Epidermal melanocyte (primary cell): ENCODE measurements around the gene PBX1.
"Not testable (repeated sequence)": the region's sequence is repeated elsewhere in the genome, so short reads cannot be mapped to it uniquely, and the experiment has no call there.

Experiments used
- DNase-seq: peaks from one replicate; pipeline ENCODE4 v3.0.0; 2011; ENCODE audit warnings: low spot score; ENCODE audit not compliant: insufficient read length

Gene PBX1

DNA sequence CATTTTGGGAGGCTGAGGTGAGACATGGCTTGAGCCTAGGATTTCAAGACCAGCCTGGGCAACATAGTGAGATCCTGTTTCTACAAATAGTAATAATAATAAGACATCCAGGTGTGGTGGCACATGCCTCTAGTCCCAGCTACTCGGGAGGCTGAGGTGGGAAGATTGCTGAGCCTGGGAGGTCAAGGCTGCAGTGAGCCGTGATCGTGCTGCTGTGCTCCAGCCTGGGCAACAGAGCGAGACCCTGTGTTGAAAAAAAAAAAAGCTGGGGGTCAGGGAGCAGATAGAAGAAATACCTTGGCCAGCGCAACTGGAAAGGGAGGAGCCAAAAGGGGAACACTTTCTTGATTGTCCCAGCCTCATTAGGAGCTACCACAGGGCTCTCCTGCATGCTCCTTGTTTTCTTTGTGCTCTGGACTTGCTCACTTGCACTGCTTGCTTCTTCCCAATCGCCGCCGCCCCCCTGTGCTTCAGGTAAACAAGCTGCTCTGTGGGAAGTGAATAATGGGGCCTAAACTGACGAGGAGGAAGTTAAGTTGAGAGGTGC is 31.1 kb downstream of the PBX1 start:
- no peak for DNase-seq

DNA sequence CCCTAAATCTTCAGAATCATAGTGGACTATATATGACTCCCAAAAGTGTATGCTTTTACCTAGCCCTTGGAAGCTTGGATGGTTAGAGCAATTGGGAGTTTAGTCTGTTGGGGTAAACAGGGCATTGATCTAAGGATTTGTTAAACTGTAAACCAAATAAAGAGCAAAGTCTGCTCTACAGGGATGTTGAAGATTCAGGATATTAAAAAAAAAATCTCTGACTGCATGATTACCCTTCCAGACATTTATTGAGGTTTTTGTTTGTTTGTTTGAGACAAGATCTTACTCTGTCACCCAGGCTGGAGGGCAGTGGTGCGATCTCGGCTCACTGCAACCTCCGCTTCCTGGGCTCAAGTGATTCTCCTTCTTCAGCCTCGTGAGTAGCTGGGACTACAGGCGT is 31.6 kb downstream of the PBX1 start:
- no peak for DNase-seq

DNA sequence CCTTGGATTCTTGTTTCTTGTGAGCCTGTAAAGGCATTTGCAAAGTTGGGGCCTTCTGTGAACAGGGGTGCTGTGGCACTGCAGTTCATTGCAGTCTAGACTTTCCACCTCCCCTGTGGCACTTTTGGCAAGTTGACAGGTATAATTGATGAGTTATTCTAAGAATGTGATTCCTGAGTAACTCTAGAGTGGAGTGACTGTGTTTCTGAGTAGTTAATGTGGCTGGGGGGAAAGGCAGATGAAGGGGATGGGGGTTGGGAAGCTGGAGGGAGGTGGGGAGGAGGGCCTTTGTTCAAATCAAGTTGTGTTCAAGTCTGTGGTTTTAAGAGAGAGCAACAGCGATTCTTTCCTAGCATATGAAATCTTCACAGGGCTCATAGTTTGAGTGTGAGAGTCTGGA is 32.9 kb downstream of the PBX1 start:
- no peak for DNase-seq

DNA sequence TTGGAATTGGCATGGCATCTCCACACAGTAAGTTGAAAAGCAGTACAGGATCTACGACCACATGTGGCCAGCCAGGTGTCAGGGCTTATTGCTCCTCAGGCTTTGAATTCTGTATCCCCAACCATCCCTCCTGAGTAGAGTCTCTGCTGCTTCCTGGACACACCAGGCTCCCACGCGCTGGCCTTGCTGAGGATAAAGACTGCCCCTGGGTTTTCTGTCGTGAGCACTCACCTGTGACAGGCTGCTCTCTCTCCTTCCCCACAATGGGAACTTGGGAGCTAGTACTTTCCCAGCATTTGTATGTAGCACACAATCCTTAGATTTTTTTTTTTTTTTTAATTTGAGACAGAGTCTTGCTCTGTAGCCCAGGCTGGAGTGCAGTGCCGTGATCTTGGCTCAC is 33.6 kb downstream of the PBX1 start:
- DNase-seq, result no peak

DNA sequence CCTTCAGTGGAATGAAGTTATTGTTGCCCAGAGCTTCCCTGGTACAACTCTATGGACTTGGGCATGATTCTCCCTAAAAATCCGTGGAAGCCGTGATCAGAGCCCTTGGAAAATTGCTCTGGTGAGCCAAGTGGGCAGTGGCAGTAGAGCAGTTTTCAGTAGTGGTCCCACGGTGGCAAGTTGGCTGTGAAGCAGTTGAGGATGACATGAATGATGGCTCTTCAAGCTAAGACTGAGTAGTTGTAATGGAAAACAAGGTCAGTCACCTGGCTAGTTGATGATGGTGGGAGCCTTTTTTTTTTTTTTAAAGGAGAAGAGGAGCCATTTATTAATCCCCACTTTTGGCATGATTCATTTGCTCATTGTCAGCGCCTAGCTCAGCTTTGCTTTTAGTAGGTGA is 36.2 kb downstream of the PBX1 start:
- no peak for DNase-seq

DNA sequence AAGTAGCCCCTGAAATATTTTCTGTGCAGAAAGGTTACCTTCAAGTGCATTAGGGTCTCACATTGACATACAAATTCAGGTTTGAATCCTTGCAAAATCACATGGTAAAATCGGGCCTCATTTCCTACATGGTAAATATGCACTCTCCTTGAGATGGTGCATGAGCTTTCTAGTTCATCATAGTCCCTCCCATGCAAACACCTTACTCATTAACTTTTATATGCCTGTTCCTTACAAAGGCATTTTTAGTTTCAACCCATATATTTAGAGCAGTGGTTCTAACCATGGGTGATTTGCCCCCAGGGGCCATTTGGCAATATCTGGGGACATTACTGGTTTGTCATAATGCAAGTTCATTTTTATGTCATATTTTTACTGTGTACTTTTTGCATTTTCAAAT is 37.2 kb downstream of the PBX1 start:
- DNase-seq, result no peak

DNA sequence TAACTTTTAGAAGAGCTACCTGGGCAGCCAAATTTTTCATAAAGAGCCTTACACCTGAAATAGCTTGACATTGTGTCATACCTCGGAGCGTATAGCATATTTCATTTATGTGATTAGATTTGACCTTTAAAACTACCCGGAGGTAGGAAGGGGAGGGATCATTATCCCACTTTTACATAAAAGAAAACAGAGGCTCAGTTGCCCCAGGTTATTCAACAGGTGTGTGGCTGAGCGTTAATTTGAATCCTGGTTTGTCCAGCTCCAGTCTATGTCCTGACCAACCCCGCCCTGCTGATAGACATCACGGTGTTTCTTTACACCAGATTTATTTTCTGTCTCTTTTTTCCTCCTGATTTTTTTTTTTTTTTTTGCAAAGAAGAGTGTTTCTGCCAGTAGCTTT is 39.7 kb downstream of the PBX1 start:
- no peak for DNase-seq

DNA sequence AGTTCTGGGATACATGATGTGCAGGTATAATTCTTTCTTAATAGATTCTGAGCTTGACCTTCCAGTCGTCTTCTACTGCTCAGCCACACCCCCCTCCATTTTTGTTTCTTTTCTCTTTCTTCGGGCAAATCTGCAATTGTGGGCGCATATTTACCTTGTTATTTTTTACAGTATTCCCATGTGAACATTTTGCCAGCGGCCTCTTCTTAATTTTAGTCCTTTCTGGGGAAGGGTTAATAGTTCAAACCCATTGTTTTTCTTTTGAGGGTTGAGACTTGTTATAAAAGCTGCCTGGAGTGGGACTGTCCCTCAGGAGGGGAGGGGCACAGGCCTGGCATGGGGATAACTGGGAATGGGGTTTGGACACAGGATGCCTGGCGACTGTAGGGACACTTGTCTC is 40.3 kb downstream of the PBX1 start:
- no peak for DNase-seq

DNA sequence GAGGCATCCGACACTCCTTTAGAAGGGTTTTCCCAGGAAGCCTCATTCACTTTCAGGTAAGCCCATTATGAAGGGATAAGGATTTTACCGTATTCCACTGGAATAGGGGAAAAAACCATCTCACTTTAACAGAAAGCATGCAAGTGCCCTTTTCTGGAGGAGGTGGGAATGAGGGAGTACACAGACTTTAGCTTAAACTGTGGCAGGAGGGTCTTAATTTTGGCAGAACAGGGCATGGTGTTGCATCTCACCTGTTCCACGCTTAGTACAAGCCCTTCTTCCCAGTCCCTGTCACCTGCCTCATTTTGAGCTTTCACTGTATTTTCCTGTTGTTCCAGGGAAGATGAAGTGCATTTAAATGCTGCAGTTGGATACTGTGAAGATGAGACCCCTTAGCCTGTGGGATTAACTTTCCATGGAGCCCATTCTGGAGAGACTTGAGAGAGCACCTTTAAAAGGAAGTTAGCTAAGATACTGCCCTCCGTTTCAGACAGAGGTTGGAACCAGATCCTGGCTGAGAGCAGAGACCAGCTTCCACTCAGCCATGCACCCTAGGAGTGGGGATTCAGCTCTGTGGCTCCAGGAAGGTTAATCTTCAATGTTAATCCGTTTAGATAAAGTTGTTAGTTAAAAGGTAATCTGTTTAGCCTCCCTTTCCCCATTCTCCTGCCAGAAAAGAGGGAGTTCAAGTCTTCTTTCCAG is 42.6 kb downstream of the PBX1 start:
- no peak for DNase-seq

DNA sequence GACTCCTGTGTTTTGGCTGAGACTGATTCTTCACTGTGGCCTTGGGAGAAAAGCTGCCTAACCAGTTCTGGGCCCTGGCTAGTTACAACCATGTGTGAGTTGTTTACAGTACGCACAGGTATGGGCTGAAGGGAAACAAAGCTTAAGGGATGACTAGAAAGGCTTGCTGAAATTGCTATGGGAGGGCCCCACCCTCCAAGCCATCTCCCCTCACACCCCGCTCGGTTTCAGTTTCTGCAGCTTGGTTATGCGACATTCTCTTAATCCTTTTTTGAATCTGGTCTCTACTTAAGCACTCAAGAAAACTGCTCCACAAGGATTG is 43.1 kb downstream of the PBX1 start:
- no peak for DNase-seq

DNA sequence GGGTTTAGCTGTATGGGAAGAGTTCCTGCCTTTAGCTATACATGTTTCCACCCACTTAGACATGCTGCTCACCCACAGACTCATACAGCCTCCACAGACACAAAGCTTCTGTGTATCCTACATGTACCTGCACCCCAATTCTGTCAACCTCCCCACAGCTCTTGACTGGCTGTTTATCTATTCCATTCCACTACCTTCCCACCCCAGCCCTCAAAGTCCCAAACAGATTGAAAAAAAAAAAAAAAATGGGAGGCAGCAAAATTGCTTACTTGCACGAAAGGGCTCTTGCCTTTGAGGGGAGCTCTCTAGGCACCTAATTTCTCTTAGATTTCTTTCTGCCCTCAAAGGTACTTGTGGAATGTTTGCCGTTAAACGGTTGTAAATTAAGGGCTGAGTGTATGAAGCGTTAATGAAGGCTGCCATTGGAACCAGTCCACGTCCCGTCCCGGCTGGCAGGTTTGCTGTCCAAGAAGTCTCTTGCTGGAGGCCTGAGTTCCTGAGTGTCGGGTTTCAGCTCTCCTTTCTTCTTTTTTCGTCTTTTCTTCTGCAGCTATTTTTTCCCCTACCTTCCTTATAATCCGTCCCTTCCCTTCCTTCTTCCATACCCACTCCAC is 43.6 kb downstream of the PBX1 start:
- no peak for DNase-seq

DNA sequence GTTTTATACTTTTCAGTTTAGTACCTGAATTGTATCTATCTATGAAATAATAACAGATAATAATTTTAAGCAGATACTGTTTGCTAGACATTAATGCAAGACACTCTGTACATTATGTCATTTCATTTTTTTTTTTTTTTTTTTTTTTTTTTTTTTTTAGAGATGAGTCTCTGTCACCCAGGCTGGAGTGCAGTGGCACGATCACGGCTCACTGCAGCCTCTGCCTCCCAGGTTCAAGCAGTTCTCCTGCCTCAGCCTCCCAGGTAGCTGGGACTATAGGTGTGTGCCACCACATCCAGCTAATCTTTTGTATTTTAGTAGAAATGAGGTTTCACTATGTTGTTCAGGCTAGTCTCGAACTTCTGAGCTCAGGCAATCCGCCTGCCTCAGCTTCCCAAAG is 44.8 kb downstream of the PBX1 start:
- DNase-seq, result not testable (repeated sequence)

DNA sequence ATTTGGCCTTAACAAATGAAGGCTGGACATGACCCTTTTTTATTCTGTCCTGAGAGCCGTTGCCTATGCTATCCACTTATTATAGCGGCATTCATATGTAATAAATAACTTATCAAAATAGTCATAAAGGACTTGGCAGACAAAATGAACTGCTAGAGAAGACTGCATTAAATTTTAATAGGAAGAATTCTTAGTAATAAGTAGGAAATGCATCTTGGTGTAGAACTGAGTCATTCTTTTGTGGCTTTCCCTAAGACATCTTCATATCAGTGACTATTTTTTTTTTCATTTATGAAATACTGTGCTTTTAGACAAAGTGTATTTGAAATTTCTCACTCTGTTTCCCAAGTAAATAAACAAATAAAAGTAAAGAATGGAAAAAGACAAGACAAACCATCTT is 45.6 kb downstream of the PBX1 start:
- DNase-seq, result no peak

DNA sequence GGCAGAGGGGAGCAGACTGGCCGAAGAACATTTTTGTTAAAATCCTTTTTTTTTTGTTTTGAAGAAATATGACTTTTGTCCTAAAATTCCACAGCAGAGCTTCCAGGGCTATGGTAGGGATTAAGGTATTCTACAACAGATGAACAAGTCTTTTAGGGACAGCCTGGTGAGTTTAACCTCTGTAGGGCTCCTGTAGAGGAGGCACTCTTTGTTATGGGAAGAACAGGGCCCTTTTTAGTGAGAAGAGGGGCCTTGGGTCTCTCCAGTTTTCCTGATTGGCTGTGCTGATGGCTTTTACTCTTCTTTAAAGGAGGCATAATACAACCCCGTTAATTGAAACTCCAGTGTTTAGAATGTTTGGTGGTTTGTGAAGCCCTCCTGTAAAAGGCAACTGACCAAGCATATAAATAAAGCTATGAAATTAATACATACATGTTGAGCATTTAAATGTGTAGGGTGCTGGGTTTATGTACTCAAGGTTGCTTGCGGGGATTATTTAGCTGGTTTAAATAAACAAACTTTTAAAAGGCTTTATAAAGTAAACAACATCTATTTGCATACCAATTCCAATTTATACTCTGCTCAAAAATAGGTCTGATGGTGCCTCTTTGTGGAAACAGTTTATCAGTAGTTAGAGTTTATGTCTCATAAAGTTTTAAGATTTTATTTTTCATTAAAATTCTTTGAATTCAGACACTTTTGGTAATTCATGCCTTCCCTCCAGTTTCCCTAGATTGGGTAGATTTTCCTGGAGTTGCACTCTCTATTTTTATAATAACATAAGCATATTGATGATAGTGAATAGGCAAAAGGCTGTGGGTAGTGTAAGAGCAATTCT is 46.5 kb downstream of the PBX1 start:
- no peak for DNase-seq

DNA sequence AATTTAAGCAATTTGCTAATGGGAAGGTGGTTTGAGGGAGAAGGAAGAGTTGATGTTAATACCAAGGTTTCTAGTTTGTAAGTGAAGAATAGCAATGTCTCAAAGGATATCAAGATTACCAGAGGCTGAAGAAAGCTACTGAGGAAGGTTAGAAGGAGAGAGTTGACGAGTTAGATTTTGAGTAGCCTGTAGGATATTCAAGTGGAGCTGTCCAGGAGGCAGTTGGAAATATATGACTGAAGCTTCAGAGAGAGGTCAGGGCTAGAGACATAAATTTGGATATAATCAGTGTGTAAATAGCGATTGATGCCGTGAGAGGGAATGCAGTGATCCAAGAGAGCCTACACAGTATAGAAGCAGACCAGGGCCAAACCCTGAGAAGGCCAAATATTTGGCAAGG is 48.4 kb downstream of the PBX1 start:
- no peak for DNase-seq

DNA sequence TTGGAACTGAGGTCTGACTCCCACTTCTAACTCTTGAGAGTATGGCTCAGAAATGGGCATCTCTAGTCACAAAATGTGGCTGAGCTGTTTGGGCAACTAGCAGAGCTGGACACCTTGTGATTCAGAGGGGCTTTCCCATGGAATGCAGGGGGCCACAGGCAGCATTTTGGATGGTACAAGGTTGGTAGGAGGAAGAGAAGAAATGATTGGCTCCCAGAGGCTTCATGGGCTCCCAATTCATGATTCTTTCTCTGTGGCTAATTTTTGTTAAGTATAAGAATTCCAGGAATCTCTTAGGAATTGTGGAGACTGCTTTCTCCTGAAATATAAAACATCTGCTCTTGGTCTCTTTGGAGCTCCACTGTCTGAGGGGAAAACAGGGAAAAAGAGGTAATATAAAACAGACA is 49.7 kb downstream of the PBX1 start:
- peak; percentile 53 for DNase-seq

DNA sequence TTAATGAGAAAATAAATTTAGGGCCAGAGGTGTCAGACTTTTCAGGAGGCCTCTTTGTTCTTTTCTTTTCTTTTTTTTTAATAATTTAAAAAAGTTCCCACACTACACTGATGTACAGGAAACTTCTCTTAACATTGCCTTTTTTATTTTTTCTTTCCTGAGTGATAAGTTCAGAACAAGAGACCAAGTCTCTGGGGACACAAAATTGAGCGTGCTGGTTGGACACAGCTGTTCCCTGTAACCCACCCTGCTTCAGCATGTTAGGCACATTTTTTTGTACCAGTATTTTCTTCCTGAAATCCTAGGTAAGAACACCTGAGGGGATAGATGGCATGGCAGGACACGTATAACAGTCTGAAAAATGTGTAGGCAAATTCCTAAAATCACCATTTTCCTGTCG is 50.1 kb downstream of the PBX1 start:
- DNase-seq, result no peak

DNA sequence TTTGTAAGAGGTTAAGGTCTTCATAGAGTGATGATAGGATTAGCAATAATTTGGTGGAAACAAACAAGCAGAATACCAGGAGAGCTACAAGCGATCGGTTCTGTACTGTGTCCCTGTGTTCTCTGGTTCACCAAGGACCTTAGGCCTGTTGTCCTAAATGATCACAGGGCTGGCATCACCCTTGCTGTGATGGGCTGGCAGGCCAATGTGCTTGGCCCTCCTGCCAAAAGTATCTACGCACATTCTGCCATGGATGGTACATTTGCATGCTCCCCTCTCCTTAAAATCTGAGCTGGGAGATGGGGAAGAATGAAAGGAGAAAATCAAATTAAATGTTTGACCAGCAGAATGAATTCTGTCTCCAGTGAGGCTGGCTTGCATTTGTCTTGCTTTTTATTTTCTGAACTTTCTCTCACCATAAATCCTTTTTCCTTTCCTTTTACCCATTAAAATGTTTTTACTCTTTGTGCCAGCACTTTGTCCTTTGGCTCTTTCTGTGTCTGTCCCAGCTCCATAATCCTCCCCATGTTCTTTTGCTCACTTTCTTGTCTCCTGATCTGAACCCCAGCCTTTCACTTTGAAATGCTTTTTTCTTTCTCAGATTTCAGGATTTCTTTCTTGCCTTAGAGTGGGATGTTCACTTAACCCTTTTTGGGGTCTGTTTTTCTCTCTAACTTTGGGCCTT is 51.7 kb downstream of the PBX1 start:
- DNase-seq, result no peak

DNA sequence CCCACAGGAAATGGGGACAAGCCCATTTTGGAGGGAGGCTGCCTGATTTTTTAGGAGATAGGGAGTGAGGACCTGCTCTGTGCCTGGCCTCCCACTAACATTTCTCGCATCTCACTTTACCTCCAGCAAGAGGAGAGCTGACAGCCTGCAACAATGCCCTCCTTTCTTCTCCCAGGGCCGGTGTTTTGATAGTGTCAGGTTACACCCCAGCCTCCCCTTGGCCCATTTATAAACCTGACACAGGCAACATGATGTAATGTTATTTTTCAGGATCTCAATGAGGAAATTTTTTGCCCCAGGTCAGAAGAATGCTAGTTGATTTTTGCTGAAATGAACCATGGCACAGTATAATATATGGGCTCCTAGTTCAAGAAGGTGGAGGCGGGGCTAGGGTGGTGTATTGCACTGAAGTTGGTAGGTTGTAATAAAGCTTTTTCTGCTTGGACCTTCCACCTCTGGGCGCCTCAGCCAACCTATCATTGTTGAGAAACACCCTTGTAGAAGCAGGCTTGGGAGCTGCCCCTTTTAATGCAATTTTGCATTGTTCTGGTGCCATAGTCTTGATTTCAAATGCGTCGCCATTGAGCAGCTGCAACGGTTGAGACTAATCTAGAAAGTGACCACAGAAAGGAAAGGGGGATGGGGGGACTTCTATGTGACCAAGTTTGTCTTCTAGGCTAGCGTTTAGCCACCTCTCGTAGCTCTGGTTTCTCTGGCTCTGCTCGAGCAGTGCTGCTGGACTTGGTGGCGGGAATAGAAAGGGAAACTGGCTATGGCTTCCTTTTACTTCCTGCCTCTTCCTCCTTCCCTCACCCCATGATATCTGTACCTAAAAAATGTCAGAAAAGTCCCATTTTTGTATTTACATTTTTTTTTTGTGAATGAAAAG is 53.0 kb downstream of the PBX1 start:
- no peak for DNase-seq

DNA sequence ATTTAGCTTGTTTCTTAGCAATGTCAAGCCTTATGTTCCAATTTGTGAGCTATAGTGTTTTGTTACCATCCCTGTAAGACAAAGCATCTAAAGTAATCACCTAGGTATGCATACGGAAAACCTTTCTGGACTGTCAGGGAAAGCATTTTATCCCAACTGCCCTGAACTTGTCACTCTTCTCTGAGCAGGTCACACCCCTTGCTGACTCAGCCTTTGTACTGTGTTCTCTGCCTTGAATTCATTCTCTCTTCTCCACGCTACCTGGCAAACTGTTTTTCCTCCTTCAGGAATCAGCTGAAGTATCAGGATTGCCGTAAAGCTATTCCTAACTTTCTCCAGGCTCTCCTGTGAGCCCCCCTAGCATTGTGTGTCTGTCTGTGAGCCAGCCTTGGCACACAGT is 54.2 kb downstream of the PBX1 start:
- DNase-seq, result no peak

DNA sequence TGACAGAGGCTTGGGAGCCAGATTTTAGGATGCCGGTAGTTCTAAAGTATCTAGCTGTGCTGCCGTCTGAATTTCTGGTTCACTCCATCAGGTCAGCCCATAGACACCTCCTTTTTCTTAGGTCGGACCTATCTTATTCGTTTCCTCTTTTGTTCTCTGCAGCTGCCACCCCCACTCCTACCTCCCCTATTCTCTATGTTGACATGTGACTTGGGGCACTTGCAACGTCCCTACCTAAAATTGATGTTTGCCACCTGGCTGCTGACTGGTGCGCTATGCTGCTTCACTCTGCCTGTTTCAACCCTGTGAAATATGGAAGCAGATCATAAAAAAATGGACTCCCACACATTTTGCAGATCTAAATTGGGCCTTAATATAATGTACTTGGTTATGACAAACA is 55.3 kb downstream of the PBX1 start:
- DNase-seq, result no peak
